Measurements from ENCODE around the gene GMDS.

Gene GMDS

DNA sequence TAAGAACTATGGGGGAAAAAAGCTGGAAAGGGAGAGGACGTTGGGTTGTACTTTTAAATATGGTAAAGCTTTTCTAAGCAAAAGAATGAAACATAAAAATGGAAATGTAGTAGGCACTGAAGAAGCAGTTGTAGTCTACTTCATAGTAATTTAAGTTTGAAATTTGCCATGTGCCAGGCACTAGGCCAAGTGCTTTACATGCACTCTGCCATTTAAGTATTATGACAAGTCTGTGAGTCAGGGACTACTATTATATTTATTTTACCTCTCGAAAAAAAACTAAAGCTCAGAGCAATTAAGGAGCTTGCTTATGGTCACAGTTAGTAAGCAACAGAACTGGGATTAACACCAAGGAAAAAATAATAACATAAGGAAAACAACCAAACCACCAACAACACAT lies 257.8 kb downstream of the GMDS start:
- no peak for DNase-seq (ENCODE audit: low read depth)

DNA sequence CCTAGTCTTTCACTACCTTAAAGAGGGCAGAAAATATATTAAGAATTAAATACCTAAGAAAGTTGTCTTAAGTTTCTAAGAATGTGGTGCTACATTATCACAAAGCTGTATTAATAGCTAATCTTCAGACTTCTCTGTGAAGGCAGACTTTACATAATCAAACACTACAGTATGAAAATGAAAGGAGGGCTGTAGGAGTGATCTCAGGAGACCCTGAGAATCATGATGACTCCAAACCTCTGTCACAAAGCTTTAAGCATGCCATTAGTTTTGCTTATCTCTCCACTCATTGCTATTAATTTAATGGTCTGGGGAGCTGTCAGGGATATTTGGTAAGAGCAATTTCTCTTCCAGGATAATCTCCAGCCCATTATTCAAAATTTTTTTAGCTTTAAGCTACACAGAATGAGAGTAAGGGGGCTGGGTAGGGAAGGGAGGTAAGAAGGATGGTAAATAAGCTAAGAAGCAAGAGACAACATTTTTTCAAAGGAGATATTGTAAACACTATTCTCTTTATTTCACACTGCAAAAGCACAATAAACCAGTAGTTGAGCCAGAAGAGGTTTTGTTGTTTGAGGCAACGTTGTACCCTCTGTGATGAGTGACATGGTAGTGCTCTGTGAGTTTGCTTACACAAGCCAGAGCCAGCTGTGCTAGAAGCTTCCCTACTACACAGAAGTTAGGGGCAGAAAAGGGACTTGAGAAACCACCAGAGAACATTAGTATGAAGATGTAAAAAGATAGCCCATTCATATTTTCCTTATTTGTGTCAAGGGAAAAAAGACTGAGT lies 258.8 kb downstream of the GMDS start:
- DNase-seq (ENCODE audit: low read depth), result no peak

DNA sequence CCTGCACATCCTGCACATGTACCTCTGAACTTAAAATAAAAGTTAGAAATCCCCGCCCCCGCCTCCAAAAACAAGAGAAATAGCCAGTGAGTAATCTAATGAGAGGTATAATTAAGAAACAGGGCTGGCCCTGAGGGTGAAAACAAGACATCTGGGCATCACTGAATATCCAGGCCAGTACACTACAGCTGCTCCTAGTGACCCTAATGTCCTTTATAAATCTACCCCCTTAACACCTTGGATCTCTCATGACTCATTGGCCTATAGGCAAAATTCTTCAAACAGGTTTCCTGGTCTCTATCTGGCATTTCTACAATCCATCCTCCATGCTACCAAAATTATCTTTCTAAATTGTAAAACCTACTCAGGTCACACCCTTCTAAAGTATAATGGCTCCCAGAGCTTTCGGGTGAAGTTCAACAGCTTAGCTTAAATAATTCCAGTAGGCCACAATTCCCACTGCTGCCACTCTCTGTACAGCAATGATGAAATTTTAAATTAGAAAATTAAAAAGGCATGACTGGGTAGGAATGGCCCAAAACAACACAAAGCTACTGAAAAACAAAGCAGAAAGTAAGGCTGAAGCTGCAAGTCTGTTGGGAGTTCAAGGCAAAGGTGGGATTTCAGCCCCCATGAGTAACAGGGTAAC lies 260.9 kb downstream of the GMDS start:
- DNase-seq (ENCODE audit: low read depth), result no peak

DNA sequence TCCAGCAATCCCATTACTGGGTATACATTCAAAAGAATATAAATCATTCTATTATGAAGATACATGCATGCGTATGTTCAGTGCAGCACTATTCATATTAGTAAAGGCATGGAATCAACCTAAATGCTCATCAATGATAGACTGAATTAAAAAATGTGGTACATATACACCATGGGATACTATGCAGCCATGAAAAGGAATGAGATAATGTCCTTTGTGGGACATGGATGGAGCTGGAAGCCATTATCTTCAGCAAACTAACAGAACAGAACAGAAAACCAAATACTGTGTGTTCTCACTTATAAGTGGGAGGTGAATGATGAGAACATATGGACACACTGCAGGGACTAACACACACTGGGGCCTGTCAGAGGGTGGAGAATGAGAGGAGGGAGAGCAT lies 261.6 kb downstream of the GMDS start:
- DNase-seq (ENCODE audit: low read depth), result no peak

DNA sequence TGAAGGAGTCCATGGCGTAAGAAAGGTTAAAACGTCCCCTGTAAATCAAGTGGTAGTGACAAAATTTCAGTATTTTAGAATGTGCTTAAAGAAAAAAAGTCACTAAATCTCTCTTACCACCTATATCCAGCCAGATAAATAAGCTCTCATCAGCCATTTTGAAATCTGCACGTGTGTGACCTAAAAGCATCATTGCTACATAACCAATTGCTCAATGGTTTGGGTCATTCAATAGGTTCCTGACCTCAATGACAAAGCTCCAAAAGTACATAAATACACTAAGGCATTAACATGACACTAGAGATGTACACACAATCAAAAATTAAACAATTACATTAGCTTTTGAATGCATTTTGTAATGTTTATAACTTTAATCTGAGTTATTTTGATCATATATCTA lies 272.4 kb downstream of the GMDS start:
- DNase-seq (ENCODE audit: low read depth), result no peak

DNA sequence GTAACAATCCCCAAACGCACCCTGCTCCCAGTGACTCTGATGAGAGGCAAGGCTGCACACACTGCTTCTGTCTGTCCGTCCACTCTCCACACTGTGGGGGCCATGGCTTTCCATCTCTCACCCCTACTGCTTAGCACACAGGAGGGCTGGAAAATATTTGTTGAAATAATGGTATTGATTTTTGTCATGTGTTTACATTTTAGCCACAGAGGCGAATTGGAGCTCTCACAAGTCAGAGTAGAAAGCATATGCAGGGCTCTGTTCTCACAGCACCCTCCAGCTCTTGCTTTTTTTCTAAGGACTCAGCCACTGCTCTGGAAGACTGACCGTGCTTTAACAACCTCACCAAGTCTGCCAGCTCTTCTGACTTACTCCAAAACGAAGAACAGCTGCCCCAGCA lies 273.8 kb downstream of the GMDS start:
- no peak for DNase-seq (ENCODE audit: low read depth)

DNA sequence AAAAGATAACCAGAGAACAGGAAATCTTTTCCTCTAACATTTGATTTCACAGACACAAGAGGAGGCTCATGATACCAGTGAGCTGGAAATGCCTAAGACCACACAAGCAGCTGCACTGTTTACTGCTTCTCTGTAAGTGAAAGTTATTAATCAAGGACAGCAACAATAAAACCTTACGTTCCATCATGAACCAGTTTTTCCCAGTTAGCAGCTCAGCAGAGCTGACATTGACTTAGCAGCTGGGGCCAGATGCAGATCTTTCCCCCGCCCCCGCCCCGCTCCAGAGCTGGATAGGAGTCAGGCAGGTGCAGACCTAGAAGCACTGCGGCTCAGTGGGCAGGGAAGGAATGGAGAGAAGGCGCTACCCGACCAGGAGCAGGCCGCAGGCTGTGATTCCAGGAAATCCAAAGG lies 275.2 kb downstream of the GMDS start:
- DNase-seq (ENCODE audit: low read depth), result no peak

DNA sequence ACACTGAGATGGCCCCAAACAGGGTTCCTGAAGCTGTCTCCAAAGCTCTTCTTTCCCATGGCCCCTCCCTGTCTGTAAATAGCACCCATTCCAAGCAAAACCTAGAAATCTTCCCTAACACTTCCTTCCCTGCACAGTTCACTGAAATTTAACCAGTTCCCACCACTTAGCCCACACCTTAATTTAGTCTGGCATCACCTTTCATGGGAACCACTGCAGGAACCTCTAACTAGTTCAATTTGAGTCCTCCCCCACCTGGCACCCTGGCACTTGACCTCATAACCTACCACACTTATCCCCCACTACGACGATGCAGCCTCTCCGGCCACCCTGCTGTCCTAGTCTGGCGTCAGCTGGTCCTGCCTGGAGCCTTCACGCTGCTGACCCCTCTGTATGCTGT lies 278.7 kb downstream of the GMDS start:
- no peak for DNase-seq (ENCODE audit: low read depth)

DNA sequence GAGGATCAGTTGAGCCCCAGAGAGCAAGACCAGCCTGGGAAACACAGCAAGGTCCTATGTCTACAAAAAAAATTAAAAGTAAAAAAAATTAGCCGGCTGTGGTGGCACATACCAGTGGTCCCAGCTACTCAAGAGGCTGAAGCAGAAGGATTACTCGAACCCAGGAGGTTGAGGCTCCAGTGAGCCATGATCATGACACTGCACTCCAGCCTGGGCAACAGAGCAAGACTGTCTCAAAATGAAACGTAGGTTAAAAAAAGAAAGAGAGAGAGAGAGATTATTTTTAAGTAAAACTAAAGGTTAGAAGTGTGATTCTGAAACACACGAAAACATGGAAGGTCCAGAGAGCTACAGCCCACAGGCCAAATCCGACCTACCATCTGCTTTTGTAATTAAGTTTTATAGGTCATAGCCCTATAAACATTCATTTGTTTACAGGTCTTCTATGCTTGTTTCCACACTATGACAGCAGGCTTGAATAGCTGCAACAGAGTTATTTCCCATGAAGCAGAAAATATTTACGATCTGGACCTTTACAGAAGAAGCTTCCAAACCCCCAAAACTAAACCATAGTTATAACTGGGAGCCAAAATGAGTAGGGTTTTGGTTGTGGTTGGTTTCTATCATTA lies 279.7 kb downstream of the GMDS start:
- no peak for DNase-seq (ENCODE audit: low read depth)

DNA sequence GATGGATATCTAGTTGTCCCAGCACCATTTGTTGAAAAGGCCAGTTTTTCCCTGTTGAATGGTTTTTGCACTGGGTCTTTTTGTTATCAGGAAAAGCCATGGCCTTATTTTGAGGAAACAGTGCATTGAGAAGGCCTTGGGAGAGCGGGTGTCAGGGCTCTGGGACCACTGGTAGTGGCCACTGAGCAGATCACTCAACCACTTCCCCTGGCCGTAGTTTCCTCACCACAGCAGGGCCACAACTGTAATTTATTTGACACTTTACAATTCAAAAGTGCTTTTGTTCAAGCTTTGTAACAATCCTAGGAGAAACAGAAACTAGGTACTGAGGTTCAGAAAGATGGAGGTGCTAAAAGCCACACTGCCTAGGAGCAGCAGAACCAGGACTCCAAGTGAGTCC lies 281.8 kb downstream of the GMDS start:
- no peak for DNase-seq (ENCODE audit: low read depth)

DNA sequence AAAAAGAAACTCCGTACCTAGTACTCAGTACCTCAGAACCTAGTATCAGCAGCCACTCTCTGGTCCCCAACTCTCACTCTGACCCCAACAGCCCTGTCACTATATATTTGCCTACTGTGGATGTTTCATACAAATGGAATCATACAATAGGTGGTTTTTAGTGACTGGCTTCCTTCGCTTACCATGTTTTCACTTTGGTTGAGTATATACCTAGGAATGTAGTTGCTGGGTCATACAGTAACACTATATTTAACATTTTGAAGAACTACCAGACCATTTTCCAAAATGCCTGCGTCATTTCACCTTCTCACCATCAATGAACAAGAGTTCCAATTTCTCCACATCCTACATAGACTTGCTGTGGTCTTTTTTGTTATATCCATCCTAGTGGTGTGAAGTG lies 283.2 kb downstream of the GMDS start:
- no peak for DNase-seq (ENCODE audit: low read depth)

DNA sequence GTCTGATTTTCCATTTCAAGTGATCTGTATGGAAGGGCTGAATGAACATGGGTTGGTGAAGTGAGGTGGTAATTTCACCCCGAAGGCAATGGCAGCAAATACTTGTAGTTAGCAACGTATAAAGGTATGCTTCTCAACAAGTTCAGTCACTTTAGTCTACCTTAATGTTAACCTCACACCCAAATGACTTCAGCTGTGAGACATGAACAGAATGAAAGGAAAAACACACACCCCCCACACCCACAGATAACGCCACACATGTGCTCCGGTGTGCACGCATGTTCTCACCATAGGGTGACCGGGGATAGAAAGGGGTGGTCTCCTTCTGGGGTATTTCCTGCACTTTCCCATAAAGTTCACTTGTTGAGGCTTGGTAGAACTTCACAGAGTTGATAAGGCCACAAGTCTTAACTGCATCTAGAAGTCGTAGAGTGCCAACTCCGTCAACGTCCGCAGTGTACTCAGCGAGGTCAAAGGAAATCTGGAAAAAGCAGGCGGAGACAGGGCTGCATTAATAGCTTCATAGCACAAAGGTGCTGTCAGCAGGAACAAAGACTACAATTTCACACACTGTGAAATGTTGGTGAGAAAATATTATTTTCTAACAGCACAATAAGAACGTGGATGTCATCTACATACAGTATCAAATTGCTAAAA lies 284.8 kb downstream of the GMDS start:
- DNase-seq (ENCODE audit: low read depth), result no peak

DNA sequence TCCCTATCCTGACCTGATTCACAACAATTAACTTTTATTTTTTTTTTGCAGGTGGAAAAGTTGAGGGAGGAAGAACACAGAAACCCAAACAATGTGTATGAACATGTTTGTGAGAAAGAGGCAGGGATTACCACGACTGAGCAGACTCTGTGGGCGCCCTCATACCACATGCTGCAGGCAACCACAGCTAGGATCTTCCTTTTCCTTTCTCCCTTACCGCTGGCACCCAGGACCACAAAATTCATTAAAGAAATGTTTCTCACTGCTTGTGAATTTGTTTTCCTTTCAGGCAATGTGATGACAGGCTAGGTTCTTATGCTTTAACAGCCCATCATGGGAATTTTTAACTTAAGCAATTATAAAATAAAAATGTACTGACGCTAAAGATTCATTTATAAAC lies 287.1 kb downstream of the GMDS start:
- DNase-seq (ENCODE audit: low read depth), result no peak

DNA sequence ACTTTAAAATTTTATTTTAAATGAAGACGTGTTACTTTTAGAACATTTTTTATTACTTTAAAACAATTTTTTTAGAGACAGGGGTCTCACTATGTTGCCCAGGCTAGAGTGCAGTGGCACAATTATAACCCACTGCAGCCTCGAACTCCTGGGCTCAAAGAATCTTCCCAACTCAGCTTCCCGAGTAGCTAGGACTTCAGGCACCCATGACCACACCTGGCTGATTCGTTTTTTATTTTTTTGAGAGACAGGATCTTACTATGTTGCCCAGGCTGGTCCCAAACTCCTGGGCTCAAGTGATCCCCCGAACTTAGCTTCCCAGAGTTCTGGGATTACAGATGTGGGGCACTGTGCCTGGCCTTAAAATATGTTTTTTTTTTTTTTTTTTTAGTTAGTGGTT lies 287.7 kb downstream of the GMDS start:
- no peak for DNase-seq (ENCODE audit: low read depth)

DNA sequence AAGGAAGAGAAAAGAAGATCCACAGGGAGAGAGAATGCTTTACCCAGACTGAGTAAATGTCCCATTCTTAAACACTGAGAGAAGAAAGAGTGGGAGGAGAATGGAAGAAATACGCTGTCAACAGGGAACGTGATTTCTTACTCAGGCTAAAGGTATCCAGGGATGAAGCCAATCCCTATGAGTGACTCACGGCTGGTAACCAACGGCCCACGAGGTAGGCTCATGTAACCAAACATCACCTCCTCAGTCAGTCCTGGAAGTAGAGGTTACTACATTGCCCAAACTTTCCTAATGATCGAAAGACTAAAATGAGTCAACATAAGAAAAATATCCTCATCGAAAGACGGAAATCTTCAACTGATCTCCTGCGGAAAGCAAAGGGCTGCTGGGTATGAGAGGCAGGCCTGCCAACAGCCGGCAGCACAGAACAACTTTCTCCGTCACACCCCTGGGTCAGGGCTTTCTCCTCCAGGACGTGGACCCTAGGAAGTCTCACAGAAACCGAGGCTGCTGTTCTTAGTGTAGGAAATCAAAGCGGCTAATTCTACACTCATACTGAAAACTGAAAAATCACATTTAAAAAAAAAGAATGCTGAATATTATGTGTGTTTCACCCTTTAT lies 292.6 kb downstream of the GMDS start:
- no peak for DNase-seq (ENCODE audit: low read depth)

DNA sequence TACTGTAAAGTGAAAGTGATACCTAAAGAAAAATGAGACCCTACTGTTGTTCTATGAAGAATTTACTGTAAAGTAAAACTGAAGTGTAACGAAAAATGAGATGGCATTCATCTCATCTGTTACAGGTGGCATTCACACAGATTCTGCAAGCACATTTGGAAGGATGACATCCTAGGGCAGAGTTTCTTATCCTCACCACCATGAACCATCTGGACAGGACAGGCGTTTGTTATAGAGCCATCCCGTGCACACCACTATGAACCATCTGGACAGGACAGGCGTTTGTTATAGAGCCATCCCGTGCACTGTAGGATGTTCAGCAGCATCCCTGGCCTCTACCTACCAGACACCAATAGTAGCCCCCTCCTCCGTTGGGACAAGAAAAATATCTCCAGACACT lies 294.8 kb downstream of the GMDS start:
- DNase-seq (ENCODE audit: low read depth), result no peak

DNA sequence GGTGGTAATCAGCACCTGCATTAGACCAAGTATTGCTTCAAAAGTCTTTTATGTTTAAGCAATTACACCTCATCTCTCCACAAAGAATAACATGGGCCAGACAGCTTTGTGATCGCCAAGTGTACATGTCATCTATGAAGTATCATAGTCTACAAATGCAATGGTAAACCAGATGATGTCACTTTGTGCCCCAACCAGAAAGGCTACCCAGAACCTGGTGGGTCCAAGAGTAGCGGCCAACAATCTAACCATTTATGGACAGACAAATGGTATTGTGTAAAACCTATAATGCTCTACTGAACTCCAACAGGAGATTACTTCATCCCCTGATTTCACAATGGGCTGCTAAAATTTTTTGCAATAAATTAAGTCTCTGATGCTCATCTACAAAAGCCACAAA lies 295.9 kb downstream of the GMDS start:
- no peak for DNase-seq (ENCODE audit: low read depth)

DNA sequence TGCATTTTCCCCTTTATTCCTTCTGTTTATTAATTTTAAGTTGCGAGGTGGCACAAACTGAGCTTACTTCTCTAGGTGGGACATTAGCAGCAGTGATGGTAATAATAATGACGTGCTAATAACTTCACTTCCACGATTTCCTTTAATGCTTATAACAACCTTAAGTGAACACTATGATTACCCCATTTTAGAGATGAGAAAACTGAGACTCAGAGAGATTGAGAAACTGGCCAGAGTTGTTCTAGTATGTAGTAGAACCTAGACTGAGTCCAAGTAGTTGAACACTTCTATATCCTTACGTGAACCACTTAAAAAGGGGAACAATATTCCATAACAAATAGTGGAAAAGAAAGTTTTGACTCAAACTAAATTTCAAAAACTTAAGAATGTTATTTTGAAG lies 297.5 kb downstream of the GMDS start:
- DNase-seq (ENCODE audit: low read depth), result no peak

DNA sequence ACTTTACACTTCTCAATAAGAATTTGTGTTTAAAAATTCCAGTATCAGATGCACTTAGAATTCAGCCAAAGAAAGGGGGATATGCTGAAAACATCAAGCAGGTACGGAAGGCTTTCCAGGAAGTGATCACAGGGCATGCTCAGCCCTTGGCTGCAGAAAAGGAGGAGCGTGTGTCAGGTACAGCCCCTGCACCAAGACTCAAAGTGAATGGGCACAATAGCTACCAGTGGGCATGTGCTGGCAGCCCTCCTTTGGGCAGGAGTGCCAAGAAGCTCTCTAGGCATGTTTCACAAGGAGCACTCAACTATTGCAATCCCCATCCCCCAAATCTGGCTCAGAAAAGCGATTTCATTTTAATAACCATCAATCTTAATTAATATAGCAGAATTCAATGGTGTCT lies 298.8 kb downstream of the GMDS start:
- DNase-seq (ENCODE audit: low read depth), result no peak

DNA sequence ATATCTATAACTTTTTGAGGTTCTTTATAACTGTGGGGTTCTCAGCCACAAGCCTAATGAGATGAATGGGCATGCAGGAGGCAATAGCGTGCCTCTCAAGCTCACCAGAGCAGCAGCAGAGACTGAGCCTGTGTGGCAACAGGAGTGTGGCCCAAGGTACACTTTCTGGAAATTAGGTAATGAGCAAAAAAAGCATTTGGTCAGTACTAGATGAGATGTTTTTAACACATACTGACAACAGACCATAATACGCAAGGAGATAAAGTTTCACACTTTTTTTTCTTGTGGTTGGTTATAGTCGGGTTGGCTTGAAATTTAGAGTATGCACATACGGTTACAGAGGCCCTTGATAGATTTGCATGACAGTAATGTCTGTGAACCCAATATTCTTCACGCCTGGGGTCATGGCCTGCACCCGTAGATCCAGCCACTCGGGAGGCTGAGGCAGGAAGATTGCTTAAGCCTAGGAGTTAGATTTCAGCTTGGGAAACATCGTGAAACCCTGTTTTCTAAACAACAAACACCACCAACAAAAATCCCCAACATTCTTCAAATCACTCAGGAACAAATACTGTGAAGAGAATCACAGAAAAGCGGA lies 300.1 kb downstream of the GMDS start:
- DNase-seq (ENCODE audit: low read depth), result no peak

DNA sequence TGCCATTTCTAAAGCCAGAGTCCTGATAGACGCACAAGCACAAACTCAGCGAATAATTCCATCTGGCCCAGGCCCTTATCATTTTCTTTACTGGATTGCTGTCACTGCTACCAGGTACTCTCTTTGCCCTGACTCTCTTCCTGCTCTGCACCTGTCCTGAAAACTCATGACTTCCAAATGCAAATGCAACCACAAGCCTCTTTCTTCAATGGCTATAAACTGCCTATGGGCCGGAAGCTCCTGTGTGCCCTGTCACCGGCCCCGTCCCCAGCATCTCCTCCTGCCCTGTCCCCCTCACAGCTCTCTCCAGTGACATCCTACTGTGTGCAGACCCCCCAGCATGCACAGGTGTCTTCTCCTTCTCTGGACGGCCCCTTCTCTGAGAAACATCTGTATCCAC lies 302.6 kb downstream of the GMDS start:
- no peak for DNase-seq (ENCODE audit: low read depth)

DNA sequence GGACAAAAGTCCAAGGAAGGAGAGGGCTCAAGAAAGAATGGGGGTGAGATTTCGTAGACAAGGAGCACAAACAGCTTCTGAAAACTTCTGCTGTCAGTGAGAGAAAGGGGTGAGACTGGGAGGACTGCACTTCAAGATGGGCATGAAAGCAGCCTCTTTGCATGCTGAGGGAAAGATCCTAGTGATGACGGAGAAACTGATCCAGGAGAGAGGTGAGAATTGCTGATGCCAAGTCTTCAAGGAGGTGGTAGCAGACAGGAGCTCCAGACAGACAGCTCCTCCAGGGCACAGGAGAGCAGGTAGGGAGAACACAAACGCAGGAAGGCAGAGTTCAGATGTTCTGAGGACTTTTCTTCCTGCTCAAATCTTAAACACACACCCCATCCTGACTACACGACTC lies 303.9 kb downstream of the GMDS start:
- DNase-seq (ENCODE audit: low read depth), result no peak

Measured in stimulated activated CD8-positive, alpha-beta memory T cell treated with anti-CD3 and anti-CD28 coated beads, Interleukin-7, amount 100 ng/mL, for 24 hours (primary cell).